Adipocyte (in vitro differentiated cells): ENCODE data around the gene ANKLE1.

ENCODE experiments used
- DNase-seq: peaks from one replicate; pipeline ENCODE4 v3.0.0-alpha.2; 2015; ENCODE audit warnings: low read depth
- H3K27me3 ChIP-seq: replicated peaks from 2 replicates; pipeline ENCODE4 v1.7.0; 2013; ENCODE audit warnings: mild to moderate bottlenecking, low read length, moderate library complexity; ENCODE audit not compliant: control insufficient read depth, insufficient read depth
- H3K36me3 ChIP-seq: 2 replicates; pipeline ENCODE4 v1.7.0; 2013; ENCODE audit warnings: low read length, mild to moderate bottlenecking, moderate library complexity; ENCODE audit not compliant: control insufficient read depth, insufficient read depth, severe bottlenecking
- H3K4me1 ChIP-seq: 2 replicates; pipeline ENCODE4 v1.7.0; 2013; ENCODE audit warnings: mild to moderate bottlenecking, low read length, moderate library complexity; ENCODE audit not compliant: control insufficient read depth, insufficient read depth
- H3K4me3 ChIP-seq: 2 replicates; pipeline ENCODE4 v1.7.0; 2013; ENCODE audit warnings: mild to moderate bottlenecking, low read length, moderate library complexity
- H3K9ac ChIP-seq: 2 replicates; pipeline ENCODE4 v1.7.0; 2013; ENCODE audit warnings: mild to moderate bottlenecking, low read length, moderate library complexity
- H3K9me3 ChIP-seq: 2 replicates; pipeline ENCODE4 v1.7.0; 2013; ENCODE audit warnings: mild to moderate bottlenecking, low read length, moderate library complexity; ENCODE audit not compliant: control insufficient read depth

The ANKLE1 gene

GRCh38 chr19:17242431-17243208 is 39.1 kb upstream of the ANKLE1 start:
- Histone ChIP-seq H3K9ac (peak overlapping the region; percentile 96), H3K9me3 (no peaks in the 10 kb centered on the region), H3K4me3 (peak overlapping the region; percentile 96), H3K27me3 (no peaks in the 10 kb centered on the region), H3K36me3 (peaks cover 22% of the 10 kb centered on the region), H3K4me1 (peaks cover 43% of the 10 kb centered on the region)
- DNase-seq = no peak

- peak; percentile 29 for DNase-seq
Measured at GRCh38 chr19:17243211-17243829, 38.4 kb upstream of the ANKLE1 start.

GRCh38 chr19:17243830-17244617 is 37.7 kb upstream of the ANKLE1 start:
- H3K9ac ChIP-seq = peak overlapping the region; percentile 96
- H3K4me1 ChIP-seq = peaks cover 52% of the 10 kb centered on the region
- no peaks in the 10 kb centered on the region for H3K27me3 ChIP-seq
- peak overlapping the region; percentile 96 for H3K4me3 ChIP-seq
- H3K9me3 ChIP-seq = no peaks in the 10 kb centered on the region
- DNase-seq = peak; percentile 71
- H3K36me3 ChIP-seq = peaks cover 11% of the 10 kb centered on the region

More at GRCh38 chr19:17243211-17243829, 38.4 kb upstream of the ANKLE1 start:
- peaks cover 15% of the 10 kb centered on the region for H3K36me3 ChIP-seq
- peak overlapping the region; percentile 96 for H3K9ac ChIP-seq
- H3K27me3 ChIP-seq = no peaks in the 10 kb centered on the region
- peaks cover 45% of the 10 kb centered on the region for H3K4me1 ChIP-seq
- peak overlapping the region; percentile 96 for H3K4me3 ChIP-seq
- no peaks in the 10 kb centered on the region for H3K9me3 ChIP-seq

- DNase-seq = peak; percentile 36
- H3K4me3 ChIP-seq = peak overlapping the region; percentile 96
- H3K36me3 ChIP-seq = peaks cover 9% of the 10 kb centered on the region
- peak overlapping the region; percentile 96 for H3K9ac ChIP-seq
- H3K27me3 ChIP-seq = no peaks in the 10 kb centered on the region
- peaks cover 54% of the 10 kb centered on the region for H3K4me1 ChIP-seq
- H3K9me3 ChIP-seq = no peaks in the 10 kb centered on the region
Measured at GRCh38 chr19:17244618-17245534, 36.8 kb upstream of the ANKLE1 start.

GRCh38 chr19:17245535-17245984 is 36.1 kb upstream of the ANKLE1 start, which contains the start of gene NR2F6:
NR2F6 (minus strand) TSS chr19:17245919; CDS start chr19:17245220, 699 bp downstream.
- Histone ChIP-seq H3K27me3 (no peaks in the 10 kb centered on the region), H3K4me3 (peak within 1 kb of the TSS; percentile 96), H3K36me3 (peaks cover 3% of the 10 kb centered on the region), H3K4me1 (peaks cover 47% of the 10 kb centered on the region), H3K9me3 (no peaks in the 10 kb centered on the region), H3K9ac (peak within 1 kb of the TSS; percentile 96)
- no peak for DNase-seq

- Histone ChIP-seq H3K27me3 (no peaks in the 10 kb centered on the region), H3K4me1 (peaks cover 40% of the 10 kb centered on the region), H3K4me3 (peak overlapping the region; percentile 73), H3K9me3 (no peaks in the 10 kb centered on the region), H3K36me3 (no peaks in the 10 kb centered on the region), H3K9ac (peak overlapping the region; percentile 85)
- DNase-seq = peak; percentile 48
Measured at GRCh38 chr19:17246681-17247425, 34.8 kb upstream of the ANKLE1 start.

GRCh38 chr19:17248011-17248776 is 33.5 kb upstream of the ANKLE1 start:
- no peaks in the 10 kb centered on the region for H3K36me3 ChIP-seq
- H3K9me3 ChIP-seq = no peaks in the 10 kb centered on the region
- H3K9ac ChIP-seq = no peak overlapping the region
- DNase-seq = no peak
- H3K27me3 ChIP-seq = no peaks in the 10 kb centered on the region
- peaks cover 29% of the 10 kb centered on the region for H3K4me1 ChIP-seq
- H3K4me3 ChIP-seq = no peak overlapping the region

- DNase-seq = no peak
- no peak overlapping the region for H3K9ac ChIP-seq
- H3K9me3 ChIP-seq = no peaks in the 10 kb centered on the region
- no peaks in the 10 kb centered on the region for H3K27me3 ChIP-seq
- no peaks in the 10 kb centered on the region for H3K36me3 ChIP-seq
- H3K4me3 ChIP-seq = no peak overlapping the region
- peaks cover 26% of the 10 kb centered on the region for H3K4me1 ChIP-seq
Measured at GRCh38 chr19:17249887-17250548, 31.7 kb upstream of the ANKLE1 start.

- H3K9me3 ChIP-seq = peaks cover 11% of the 10 kb centered on the region
- peaks cover 6% of the 10 kb centered on the region for H3K27me3 ChIP-seq
- H3K4me3 ChIP-seq = no peak overlapping the region
- no peak for DNase-seq
- H3K9ac ChIP-seq = no peak overlapping the region
- H3K36me3 ChIP-seq = no peaks in the 10 kb centered on the region
- H3K4me1 ChIP-seq = peaks cover 2% of the 10 kb centered on the region
Measured at GRCh38 chr19:17254636-17255035, 27.1 kb upstream of the ANKLE1 start.
